GM18909 (cell line): ENCODE results near the gene RPL41.

ENCODE experiments used
- ATAC-seq: cut with Tn5 transposase; IDR thresholded peaks from one replicate; pipeline ENCODE4 v1.9.1; 2021; ENCODE audit warnings: mild to moderate bottlenecking; ENCODE audit not compliant: unreplicated experiment, poor library complexity

RPL41 gene

DNA sequence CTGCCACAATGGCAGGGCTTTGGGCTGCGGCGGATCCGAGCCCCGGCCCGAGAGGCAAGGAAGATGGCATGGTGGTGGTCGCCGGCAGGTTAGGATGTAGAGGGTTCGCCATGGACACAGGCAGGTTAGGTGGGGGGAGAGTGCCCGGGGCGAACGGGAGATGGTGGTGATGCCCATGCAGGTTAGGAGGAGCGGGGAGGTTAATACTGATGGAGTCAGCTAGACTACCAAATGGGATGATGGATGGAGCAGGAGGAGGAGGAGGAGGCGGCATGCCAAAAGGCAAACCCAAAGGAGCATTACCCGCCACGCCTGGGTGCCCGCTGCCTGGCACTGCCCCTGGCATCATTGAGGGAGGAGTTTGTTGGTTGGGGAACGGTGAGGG, 47.9 kb downstream of the RPL41 start:
- no peak for ATAC-seq

DNA sequence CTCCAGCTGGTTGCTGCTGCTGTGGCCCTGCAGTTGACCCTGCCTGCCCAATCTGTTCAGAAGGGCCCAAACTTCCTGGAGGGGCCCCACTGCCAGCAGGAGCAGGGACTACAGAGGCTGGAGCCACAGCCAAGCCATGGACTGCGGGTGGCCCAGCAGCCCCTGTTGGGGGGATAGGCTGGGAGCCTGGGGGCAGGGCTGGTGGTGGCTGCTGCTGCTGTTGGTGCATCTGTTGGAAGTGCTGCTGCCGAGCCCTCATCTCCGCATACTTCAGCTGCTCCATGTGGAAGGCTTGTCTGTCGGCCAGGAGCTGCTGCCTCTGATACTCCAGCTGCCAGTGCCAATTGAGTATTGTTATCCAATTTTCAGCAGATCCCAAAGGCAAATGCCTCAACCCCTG, 48.9 kb downstream of the RPL41 start:
- no peak for ATAC-seq
